ENCODE results near the gene PARP3. TPM values are rescaled to one million over a fixed set of nuclear protein-coding genes. Genes with fewer than 3 reads are reported as not detected.

Gene PARP3
- total RNA-seq, 6 experiments from 2014 or later, result 13.7 to 20.1 (median 17.1) TPM

DNA sequence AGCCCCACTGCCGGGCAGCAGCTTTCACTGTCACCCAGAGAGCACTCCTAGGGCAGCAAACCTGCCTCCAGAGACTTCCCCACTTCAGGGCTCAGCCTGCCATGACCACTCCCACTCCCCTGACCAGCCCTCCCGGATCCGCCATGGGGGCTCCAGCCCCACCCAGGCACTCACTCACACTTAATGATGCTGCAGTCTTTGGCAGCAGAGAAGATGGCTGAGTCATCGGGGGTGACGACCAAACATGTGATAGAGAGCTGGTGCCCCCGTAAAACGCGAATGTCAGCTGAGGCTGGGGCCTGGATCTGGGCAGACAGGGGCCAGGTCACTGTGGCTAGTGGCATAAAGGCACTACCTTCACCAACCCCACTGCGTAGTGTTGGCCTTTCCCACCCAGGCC is 5.1 kb upstream of the PARP3 start:
- Mint-ChIP-seq H3K27me3 (ENCODE audit: insufficient read depth) (no peaks in the 10 kb centered on the region; the same call in none of the 2 replicates), H3K27ac (no peak overlapping the region), H3K36me3 (ENCODE audit: low read depth) (peaks cover 19% of the 10 kb centered on the region), H3K4me3 (no peak overlapping the region), H3K9me3 (no peaks in the 10 kb centered on the region), H3K4me1 (ENCODE audit: low read depth) (peaks cover 22% of the 10 kb centered on the region)
- TF ChIP-seq, protein P1, sequence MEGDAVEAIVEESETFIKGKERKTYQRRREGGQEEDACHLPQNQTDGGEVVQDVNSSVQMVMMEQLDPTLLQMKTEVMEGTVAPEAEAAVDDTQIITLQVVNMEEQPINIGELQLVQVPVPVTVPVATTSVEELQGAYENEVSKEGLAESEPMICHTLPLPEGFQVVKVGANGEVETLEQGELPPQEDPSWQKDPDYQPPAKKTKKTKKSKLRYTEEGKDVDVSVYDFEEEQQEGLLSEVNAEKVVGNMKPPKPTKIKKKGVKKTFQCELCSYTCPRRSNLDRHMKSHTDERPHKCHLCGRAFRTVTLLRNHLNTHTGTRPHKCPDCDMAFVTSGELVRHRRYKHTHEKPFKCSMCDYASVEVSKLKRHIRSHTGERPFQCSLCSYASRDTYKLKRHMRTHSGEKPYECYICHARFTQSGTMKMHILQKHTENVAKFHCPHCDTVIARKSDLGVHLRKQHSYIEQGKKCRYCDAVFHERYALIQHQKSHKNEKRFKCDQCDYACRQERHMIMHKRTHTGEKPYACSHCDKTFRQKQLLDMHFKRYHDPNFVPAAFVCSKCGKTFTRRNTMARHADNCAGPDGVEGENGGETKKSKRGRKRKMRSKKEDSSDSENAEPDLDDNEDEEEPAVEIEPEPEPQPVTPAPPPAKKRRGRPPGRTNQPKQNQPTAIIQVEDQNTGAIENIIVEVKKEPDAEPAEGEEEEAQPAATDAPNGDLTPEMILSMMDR (IDR thresholded peaks at IDR 0.05), result no peak
- DNase-seq, result no peak

DNA sequence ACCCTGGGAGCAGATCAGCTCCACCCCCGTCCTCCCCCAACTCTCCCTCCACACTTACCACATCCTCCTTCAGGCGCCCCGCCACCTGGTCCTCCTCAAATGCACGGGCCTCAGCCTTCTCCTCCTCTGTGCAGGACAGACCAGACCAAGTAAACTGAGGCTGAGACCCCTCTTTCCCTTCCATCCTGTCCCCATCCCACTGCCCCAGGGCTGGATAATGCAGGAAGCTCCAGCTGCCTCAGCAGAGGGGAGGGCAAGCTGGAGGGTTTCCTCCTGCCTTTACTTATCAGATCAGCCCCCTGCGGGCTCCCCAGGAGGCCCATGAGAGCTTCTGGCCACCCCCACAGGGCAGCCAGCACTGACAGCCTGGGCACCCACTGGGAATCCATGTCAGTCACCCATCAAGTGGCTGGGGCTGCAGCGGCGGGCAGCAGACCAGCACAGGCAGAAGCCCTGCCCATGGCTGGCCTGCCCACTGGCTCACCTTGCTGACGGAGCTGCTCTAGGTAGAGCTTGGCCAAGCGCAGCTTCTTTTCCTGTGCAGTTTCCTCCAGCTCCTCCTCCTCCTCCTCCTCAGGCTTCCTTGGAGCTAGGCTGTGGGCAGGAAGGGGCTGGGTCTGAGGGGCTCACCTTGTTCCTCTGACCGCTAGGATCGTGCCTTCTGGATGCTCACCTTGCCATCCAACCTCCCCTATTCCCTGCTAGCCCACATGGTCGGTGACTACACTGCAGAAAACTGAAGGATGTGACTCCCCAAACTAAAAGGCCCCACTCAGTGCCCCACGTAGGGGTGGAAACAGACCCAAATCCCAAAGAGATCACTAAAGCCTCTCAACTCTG is 4.3 kb upstream of the PARP3 start:
- no peak for DNase-seq
- TF ChIP-seq, protein P1 (IDR thresholded peaks at IDR 0.05), result no peak
- H3K36me3 Mint-ChIP-seq (ENCODE audit: low read depth), result peaks cover 19% of the 10 kb centered on the region
- H3K27me3 Mint-ChIP-seq (ENCODE audit: insufficient read depth), result no peaks in the 10 kb centered on the region; the same call in none of the 2 replicates
- H3K9me3 Mint-ChIP-seq, result no peaks in the 10 kb centered on the region
- H3K4me3 Mint-ChIP-seq, result no peak overlapping the region
- peaks cover 29% of the 10 kb centered on the region for H3K4me1 Mint-ChIP-seq (ENCODE audit: low read depth)
- H3K27ac Mint-ChIP-seq, result no peak overlapping the region

GRCh38 chr3:51938780-51939425 is 3.3 kb upstream of the PARP3 start:
- Mint-ChIP-seq H3K27ac (no peak overlapping the region), H3K36me3 (ENCODE audit: low read depth) (peaks cover 15% of the 10 kb centered on the region), H3K4me1 (ENCODE audit: low read depth) (peaks cover 32% of the 10 kb centered on the region), H3K9me3 (no peaks in the 10 kb centered on the region), H3K27me3 (ENCODE audit: insufficient read depth) (no peaks in the 10 kb centered on the region; the same call in none of the 2 replicates), H3K4me3 (no peak overlapping the region)
- DNase-seq, result no peak
- TF ChIP-seq, protein P1 (IDR thresholded peaks at IDR 0.05), result no peak

- Mint-ChIP-seq H3K4me1 (ENCODE audit: low read depth) (peaks cover 32% of the 10 kb centered on the region), H3K4me3 (peak overlapping the region; percentile 89), H3K36me3 (ENCODE audit: low read depth) (peaks cover 9% of the 10 kb centered on the region), H3K27ac (peak overlapping the region; percentile 53), H3K27me3 (ENCODE audit: insufficient read depth) (no peaks in the 10 kb centered on the region; the same call in none of the 2 replicates), H3K9me3 (no peaks in the 10 kb centered on the region)
- DNase-seq, result no peak
- TF ChIP-seq, protein P1 (IDR thresholded peaks at IDR 0.05), result no peak
Observed at GRCh38 chr3:51940648-51941462, 1.3 kb upstream of the PARP3 start.

- peaks cover 5% of the 10 kb centered on the region for H3K36me3 Mint-ChIP-seq (ENCODE audit: low read depth)
- no peak for DNase-seq
- H3K4me3 Mint-ChIP-seq, result peak overlapping the region; percentile 89
- TF ChIP-seq, protein P1 (IDR thresholded peaks at IDR 0.05), result no peak
- peaks cover 32% of the 10 kb centered on the region for H3K4me1 Mint-ChIP-seq (ENCODE audit: low read depth)
- no peaks in the 10 kb centered on the region for H3K9me3 Mint-ChIP-seq
- peak overlapping the region; percentile 53 for H3K27ac Mint-ChIP-seq
- H3K27me3 Mint-ChIP-seq (ENCODE audit: insufficient read depth), result no peaks in the 10 kb centered on the region; the same call in 1 of the 2 replicates
Observed at GRCh38 chr3:51941463-51941797, 733 bp upstream of the PARP3 start.
